WTC11 (cell line): ENCODE measurements around the gene WNT5A.

ENCODE experiments used
- OVOL2 ChIP-seq: fragments of 250-450 bp; sonication (Bioruptor Pico); IDR thresholded peaks from 2 replicates; pipeline ENCODE4 v1.9.0; 2021; ENCODE audit warnings: mild to moderate bottlenecking, borderline replicate concordance
- RORB ChIP-seq: fragments of 250-450 bp; sonication (Bioruptor Pico); IDR thresholded peaks from 2 replicates; pipeline ENCODE4 v1.9.0; 2021; ENCODE audit warnings: mild to moderate bottlenecking
- SOX15 ChIP-seq: fragments of 250-450 bp; sonication (Bioruptor Pico); IDR thresholded peaks from 2 replicates; pipeline ENCODE4 v1.9.0; 2021; ENCODE audit warnings: mild to moderate bottlenecking
- TEAD4 ChIP-seq: sonication (generic); formaldehyde crosslinking; IDR thresholded peaks from 2 replicates; pipeline ENCODE4 v1.8.0; 2022; ENCODE audit warnings: mild to moderate bottlenecking, missing genetic modification reagents
- ZBTB21 ChIP-seq: sonication (generic); formaldehyde crosslinking; IDR thresholded peaks from 2 replicates; pipeline ENCODE4 v1.8.1; 2023; ENCODE audit warnings: mild to moderate bottlenecking, missing genetic modification reagents, borderline replicate concordance
- TF ChIP-seq, protein P1 (sequence below): fragments of 200-600 bp; IDR thresholded peaks from 2 replicates; pipeline ENCODE4 v1.8.0; 2022; ENCODE audit warnings: antibody characterized with exemption
- TF ChIP-seq, protein P2 (sequence below): sonication (generic); formaldehyde crosslinking; IDR thresholded peaks from 2 replicates; pipeline ENCODE4 v1.8.0; 2022; ENCODE audit warnings: mild to moderate bottlenecking, missing genetic modification reagents

DNA sequence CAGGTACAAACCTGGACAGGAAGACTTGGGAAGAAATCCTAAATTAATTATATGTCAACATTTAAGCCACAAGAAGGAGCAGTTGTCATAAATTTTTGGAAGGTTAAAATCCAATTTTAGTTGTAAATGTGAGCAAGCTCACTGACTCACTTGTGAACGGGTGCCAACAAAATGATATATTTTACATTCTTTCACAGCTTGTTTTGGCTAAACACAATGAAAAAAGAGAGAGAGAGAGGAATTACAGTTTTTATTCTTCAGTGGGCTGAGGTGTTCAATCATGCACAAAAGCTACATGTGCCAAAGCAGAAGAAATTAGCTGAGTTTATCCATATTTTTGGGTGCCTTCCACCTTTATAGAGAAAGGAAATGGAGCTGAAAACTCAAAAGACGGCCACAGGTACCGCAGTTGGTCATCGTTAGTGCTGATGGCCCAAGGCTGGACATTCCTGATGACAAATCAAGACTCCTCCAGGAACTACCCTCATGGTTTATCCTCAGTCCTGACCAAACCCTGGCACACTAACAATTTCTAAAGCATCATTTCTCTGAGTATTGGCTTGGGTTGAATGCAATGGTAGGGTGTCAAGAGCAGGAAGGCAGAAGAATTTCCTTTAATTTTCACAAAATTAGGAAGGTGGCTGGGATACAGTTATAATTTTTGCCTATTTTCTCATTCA, 37.6 kb upstream of the WNT5A start:
- TF ChIP-seq, protein P1, sequence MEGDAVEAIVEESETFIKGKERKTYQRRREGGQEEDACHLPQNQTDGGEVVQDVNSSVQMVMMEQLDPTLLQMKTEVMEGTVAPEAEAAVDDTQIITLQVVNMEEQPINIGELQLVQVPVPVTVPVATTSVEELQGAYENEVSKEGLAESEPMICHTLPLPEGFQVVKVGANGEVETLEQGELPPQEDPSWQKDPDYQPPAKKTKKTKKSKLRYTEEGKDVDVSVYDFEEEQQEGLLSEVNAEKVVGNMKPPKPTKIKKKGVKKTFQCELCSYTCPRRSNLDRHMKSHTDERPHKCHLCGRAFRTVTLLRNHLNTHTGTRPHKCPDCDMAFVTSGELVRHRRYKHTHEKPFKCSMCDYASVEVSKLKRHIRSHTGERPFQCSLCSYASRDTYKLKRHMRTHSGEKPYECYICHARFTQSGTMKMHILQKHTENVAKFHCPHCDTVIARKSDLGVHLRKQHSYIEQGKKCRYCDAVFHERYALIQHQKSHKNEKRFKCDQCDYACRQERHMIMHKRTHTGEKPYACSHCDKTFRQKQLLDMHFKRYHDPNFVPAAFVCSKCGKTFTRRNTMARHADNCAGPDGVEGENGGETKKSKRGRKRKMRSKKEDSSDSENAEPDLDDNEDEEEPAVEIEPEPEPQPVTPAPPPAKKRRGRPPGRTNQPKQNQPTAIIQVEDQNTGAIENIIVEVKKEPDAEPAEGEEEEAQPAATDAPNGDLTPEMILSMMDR: no peak
- no peak for TF ChIP-seq RORB (CRISPR knock-in tag)
- TF ChIP-seq SOX15: no peak
- TF ChIP-seq ZBTB21 (CRISPR knock-in tag): no peak
- TF ChIP-seq, protein P2, sequence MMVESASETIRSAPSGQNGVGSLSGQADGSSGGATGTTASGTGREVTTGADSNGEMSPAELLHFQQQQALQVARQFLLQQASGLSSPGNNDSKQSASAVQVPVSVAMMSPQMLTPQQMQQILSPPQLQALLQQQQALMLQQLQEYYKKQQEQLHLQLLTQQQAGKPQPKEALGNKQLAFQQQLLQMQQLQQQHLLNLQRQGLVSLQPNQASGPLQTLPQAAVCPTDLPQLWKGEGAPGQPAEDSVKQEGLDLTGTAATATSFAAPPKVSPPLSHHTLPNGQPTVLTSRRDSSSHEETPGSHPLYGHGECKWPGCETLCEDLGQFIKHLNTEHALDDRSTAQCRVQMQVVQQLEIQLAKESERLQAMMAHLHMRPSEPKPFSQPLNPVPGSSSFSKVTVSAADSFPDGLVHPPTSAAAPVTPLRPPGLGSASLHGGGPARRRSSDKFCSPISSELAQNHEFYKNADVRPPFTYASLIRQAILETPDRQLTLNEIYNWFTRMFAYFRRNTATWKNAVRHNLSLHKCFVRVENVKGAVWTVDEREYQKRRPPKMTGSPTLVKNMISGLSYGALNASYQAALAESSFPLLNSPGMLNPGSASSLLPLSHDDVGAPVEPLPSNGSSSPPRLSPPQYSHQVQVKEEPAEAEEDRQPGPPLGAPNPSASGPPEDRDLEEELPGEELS (CRISPR knock-in tag): no peak
- no peak for TF ChIP-seq TEAD4 (CRISPR knock-in tag)
- no peak for TF ChIP-seq OVOL2 (CRISPR knock-in tag)
